CD14-positive monocyte (primary cell): ENCODE measurements around the gene MYO18A. TPM values are rescaled to one million over a fixed set of nuclear protein-coding genes. Genes with fewer than 3 reads are reported as not detected.

Source experiments
- DNase-seq, 3 donors: peaks; one replicate each; pipeline ENCODE4 v3.0.0-alpha.2; 2011 to 2022
- H2AFZ ChIP-seq: 2 replicates; pipeline ENCODE4 v1.6.0; 2012; ENCODE audit warnings: mild to moderate bottlenecking, low read depth, low read length, inconsistent platforms; ENCODE audit not compliant: insufficient read depth, poor library complexity, severe bottlenecking
- H3K27ac ChIP-seq, 2 donors: 1 replicate in 1 of 2; 2 replicates in 1 of 2; pipeline ENCODE4 v1.5.1; 2012 to 2013; ENCODE audit warnings: low read length in 2 of 2, control low read depth in 1 of 2, inconsistent platforms in 1 of 2, low read depth in 1 of 2, mild to moderate bottlenecking in 1 of 2
- H3K27me3 ChIP-seq, 2 donors: one replicate each; pipeline versions ENCODE4 v1.6.0 to v1.6.1; 2011 to 2013; ENCODE audit warnings: low read length in 2 of 2; ENCODE audit not compliant: control insufficient read depth in 2 of 2, insufficient read depth in 2 of 2
- H3K36me3 ChIP-seq, 2 donors: replicated peaks in 1 of 2; 1 replicate in 1 of 2; 2 replicates in 1 of 2; pipeline versions ENCODE4 v1.5.1 to v1.6.1; 2012 to 2013; ENCODE audit warnings: low read length in 2 of 2, control low read depth in 1 of 2, inconsistent platforms in 1 of 2, mild to moderate bottlenecking in 1 of 2; ENCODE audit not compliant: insufficient read depth in 2 of 2, control insufficient read depth in 1 of 2
- H3K4me1 ChIP-seq, 2 donors: 1 replicate in 1 of 2; 2 replicates in 1 of 2; pipeline versions ENCODE4 v1.5.1 to v1.6.1; 2012 to 2013; ENCODE audit warnings: low read length in 2 of 2, control low read depth in 1 of 2, inconsistent platforms in 1 of 2, mild to moderate bottlenecking in 1 of 2, moderate library complexity in 1 of 2; ENCODE audit not compliant: insufficient read depth in 2 of 2, control insufficient read depth in 1 of 2
- H3K4me2 ChIP-seq: replicated peaks from 2 replicates; pipeline ENCODE3; 2012; ENCODE audit warnings: low read length, moderate library complexity, mild to moderate bottlenecking; ENCODE audit not compliant: poor library complexity, severe bottlenecking; ENCODE audit errors: extremely low read depth
- H3K4me3 ChIP-seq, 3 experiments: fragments of 200-600 bp in 1 of 3; sonication (generic) in 1 of 3; replicated peaks in 1 of 3; 1 replicate in 2 of 3; 2 replicates in 1 of 3; pipeline ENCODE4 v1.5.1; 2011 to 2013; ENCODE audit warnings: low read length in 3 of 3, mild to moderate bottlenecking in 3 of 3, control low read depth in 2 of 3, low read depth in 2 of 3, inconsistent platforms in 1 of 3, moderate library complexity in 1 of 3
- H3K79me2 ChIP-seq: 2 replicates; pipeline ENCODE4 v1.6.0; 2012; ENCODE audit warnings: mild to moderate bottlenecking, control low read depth, inconsistent platforms, low read length, moderate library complexity; ENCODE audit not compliant: insufficient read depth
- H3K9ac ChIP-seq: 2 replicates; pipeline ENCODE4 v1.6.0; 2017; ENCODE audit warnings: low read length, mild to moderate bottlenecking; ENCODE audit not compliant: insufficient read depth, poor library complexity, severe bottlenecking
- H3K9me3 ChIP-seq, 2 donors: replicated peaks in 1 of 2; 1 replicate in 1 of 2; 2 replicates in 1 of 2; pipeline versions ENCODE4 v1.5.1 to v1.6.1; 2012 to 2013; ENCODE audit warnings: low read length in 2 of 2, control low read depth in 1 of 2; ENCODE audit not compliant: control insufficient read depth in 1 of 2, insufficient read depth in 1 of 2
- H4K20me1 ChIP-seq: 2 replicates; pipeline ENCODE4 v1.6.0; 2012; ENCODE audit warnings: mild to moderate bottlenecking, low read length, control low read depth, moderate library complexity; ENCODE audit not compliant: insufficient read depth
- H3K27ac Mint-ChIP-seq, 7 donors: one replicate each; pipeline ENCODE4 v1.8.0; 2020; ENCODE audit warnings: mild to moderate bottlenecking in 7 of 7, mixed read lengths in 7 of 7, moderate library complexity in 6 of 7, inconsistent platforms in 2 of 7
- H3K27me3 Mint-ChIP-seq, 3 donors: one replicate each; pipeline ENCODE4 v1.8.0; 2021 to 2022; ENCODE audit warnings: low read depth in 3 of 3, mild to moderate bottlenecking in 3 of 3, mixed read lengths in 3 of 3, moderate library complexity in 3 of 3, inconsistent platforms in 1 of 3
- H3K36me3 Mint-ChIP-seq, 2 donors: one replicate each; pipeline ENCODE4 v1.8.0; 2020; ENCODE audit warnings: mixed read lengths in 2 of 2, inconsistent platforms in 1 of 2, mild to moderate bottlenecking in 1 of 2
- H3K4me1 Mint-ChIP-seq: one replicate; pipeline ENCODE4 v1.8.0; 2020; ENCODE audit warnings: mild to moderate bottlenecking, mixed read lengths
- H3K4me3 Mint-ChIP-seq, 2 donors: one replicate each; pipeline ENCODE4 v1.8.0; 2020; ENCODE audit warnings: mild to moderate bottlenecking in 2 of 2, mixed read lengths in 2 of 2, moderate library complexity in 1 of 2
- H3K9me3 Mint-ChIP-seq, 7 donors: one replicate each; pipeline ENCODE4 v1.8.0; 2020 to 2022; ENCODE audit warnings: mixed read lengths in 7 of 7, mild to moderate bottlenecking in 6 of 7, moderate library complexity in 6 of 7, inconsistent platforms in 2 of 7
- CTCF ChIP-seq: fragments of 200-600 bp; IDR thresholded peaks from one replicate; pipeline ENCODE4 v1.8.0; 2022; ENCODE audit warnings: antibody characterized with exemption, mild to moderate bottlenecking
- WGBS: methylation state at CpG from one replicate; pipeline ENCODE4 v1.1.5; 2013; ENCODE audit warnings: missing lambda C conversion rate; ENCODE audit not compliant: insufficient coverage; 5-methylcytosine and 5-hydroxymethylcytosine counted together
- intact Hi-C, 2 donors: fragments of 100-400 bp; cut with micrococcal nuclease; formaldehyde crosslinking; loops; one replicate each; pipeline versions ENCODE4 v1.15.0 to v1.15.1; 2023
- polyA plus RNA-seq, 3 donors: library from polyadenylated mRNA; depleted of rRNA in 1 of 3; unstranded in 2 of 3; stranded (reverse) in 1 of 3; fragments of 300-500 nt in 2 of 3; fragments of >200 nt in 1 of 3; fragmentation: Illumina TruSeq in 2 of 3; gene quantifications; 1 replicate in 2 of 3; 2 replicates in 1 of 3; pipeline ENCODE4 v1.2.3, GENCODE V29; 2012 to 2021

The MYO18A gene
- polyA plus RNA-seq, 3 donors, result 6.3 to 40.2 (median 11.0) TPM

GRCh38 chr17:29058391-29058790 lies 121.8 kb downstream of the MYO18A start:
- Histone ChIP-seq H3K36me3 (no peaks in the 10 kb centered on the region), H3K27ac (no peak overlapping the region), H3K27me3 (no peaks in the 10 kb centered on the region), H2AFZ (no peak overlapping the region), H3K4me3 (no peak overlapping the region), H3K79me2 (no peaks in the 10 kb centered on the region), H3K4me1 (no peaks in the 10 kb centered on the region), H4K20me1 (no peaks in the 10 kb centered on the region), H3K9ac (no peak overlapping the region), H3K4me2 (no peak overlapping the region), H3K9me3 (no peaks in the 10 kb centered on the region)
- Mint-ChIP-seq H3K4me3 (no peak overlapping the region), H3K27me3 (peaks cover 1 to 13% (median 9%) of the 10 kb centered on the region in 3 donors), H3K4me1 (no peaks in the 10 kb centered on the region), H3K27ac (no peak overlapping the region), H3K36me3 (no peaks in the 10 kb centered on the region), H3K9me3 (peaks cover 0 to 1% (median 0%) of the 10 kb centered on the region in 7 donors)
- no peak for DNase-seq
- no peak for TF ChIP-seq CTCF
- intact Hi-C loops, result no loop called here
- no CpG with 5 or more reads among the region's 3 CpGs for WGBS

DNA sequence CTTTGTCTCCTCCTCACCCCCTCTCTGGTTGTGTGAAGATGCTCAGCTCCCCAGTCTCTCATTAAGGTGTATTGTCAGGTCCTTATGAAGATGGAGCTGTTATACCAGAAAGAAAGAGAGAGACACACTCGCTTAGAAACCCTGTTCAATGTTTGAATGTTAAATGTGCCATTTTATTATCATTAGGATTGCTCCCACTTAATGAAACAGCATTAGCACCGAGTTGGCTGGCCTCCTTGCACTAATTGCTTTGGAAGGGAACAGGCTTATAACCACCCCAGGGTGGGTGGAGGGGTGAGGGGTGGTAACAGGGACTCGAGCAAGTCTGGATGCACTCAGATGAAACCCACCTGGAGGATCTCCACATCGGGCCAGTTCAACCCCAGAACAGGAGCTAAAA lies 122.8 kb downstream of the MYO18A start:
- H3K27me3 Mint-ChIP-seq, result peaks cover 1 to 11% (median 9%) of the 10 kb centered on the region in 3 donors
- H4K20me1 ChIP-seq, result no peaks in the 10 kb centered on the region
- H2AFZ ChIP-seq, result no peak overlapping the region
- H3K27ac Mint-ChIP-seq, result no peak overlapping the region
- no peak overlapping the region for H3K9ac ChIP-seq
- H3K4me1 ChIP-seq, result no peaks in the 10 kb centered on the region
- intact Hi-C loops, result no loop called here
- no peaks in the 10 kb centered on the region for H3K79me2 ChIP-seq
- H3K36me3 Mint-ChIP-seq, result no peaks in the 10 kb centered on the region
- WGBS, result no CpG with 5 or more reads among the region's 4 CpGs
- no peak overlapping the region for H3K27ac ChIP-seq
- H3K4me2 ChIP-seq, result no peak overlapping the region
- H3K36me3 ChIP-seq, result no peaks in the 10 kb centered on the region
- no peak overlapping the region for H3K4me3 Mint-ChIP-seq
- no peaks in the 10 kb centered on the region for H3K4me1 Mint-ChIP-seq
- peaks cover 0 to 1% (median 0%) of the 10 kb centered on the region in 7 donors for H3K9me3 Mint-ChIP-seq
- no peak for TF ChIP-seq CTCF
- no peaks in the 10 kb centered on the region for H3K9me3 ChIP-seq
- H3K27me3 ChIP-seq, result no peaks in the 10 kb centered on the region
- no peak for DNase-seq
- H3K4me3 ChIP-seq, result no peak overlapping the region
